Measurements from ENCODE around the gene RNF152.

DNA sequence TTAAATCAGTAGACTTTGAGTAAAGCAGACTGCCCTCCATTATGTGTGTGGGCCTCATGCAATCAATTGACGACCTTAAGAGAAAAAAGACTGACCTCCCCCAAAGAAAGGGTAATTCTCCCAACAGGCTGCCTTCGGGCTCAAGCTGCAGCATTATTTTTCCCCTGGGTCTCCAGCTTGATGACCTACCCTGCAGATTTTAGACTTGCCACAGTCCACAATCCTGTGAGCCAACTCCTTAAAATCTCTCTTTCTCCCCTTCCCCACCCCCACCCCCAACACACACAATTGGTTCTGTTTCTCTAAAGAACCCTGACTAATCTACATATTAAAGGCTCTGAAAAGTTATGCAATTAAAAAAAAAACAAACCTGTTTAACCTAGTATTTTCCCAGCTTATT lies 89.4 kb downstream of the RNF152 start:
- TF ChIP-seq, protein P1, sequence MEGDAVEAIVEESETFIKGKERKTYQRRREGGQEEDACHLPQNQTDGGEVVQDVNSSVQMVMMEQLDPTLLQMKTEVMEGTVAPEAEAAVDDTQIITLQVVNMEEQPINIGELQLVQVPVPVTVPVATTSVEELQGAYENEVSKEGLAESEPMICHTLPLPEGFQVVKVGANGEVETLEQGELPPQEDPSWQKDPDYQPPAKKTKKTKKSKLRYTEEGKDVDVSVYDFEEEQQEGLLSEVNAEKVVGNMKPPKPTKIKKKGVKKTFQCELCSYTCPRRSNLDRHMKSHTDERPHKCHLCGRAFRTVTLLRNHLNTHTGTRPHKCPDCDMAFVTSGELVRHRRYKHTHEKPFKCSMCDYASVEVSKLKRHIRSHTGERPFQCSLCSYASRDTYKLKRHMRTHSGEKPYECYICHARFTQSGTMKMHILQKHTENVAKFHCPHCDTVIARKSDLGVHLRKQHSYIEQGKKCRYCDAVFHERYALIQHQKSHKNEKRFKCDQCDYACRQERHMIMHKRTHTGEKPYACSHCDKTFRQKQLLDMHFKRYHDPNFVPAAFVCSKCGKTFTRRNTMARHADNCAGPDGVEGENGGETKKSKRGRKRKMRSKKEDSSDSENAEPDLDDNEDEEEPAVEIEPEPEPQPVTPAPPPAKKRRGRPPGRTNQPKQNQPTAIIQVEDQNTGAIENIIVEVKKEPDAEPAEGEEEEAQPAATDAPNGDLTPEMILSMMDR (IDR thresholded peaks at IDR 0.05): no peak
- no peak for TF ChIP-seq POLR2A (IDR thresholded peaks at IDR 0.05)
